K562 (cell line): ENCODE measurements around the gene ELMO3. TPM values are rescaled to one million over a fixed set of nuclear protein-coding genes. Genes with fewer than 3 reads are reported as not detected.

Experiments used
- CEBPZ ChIP-seq: fragments of 150-350 bp; IDR thresholded peaks from 2 replicates; pipeline ENCODE4 v1.6.1; 2014; ENCODE audit warnings: low read depth, mild to moderate bottlenecking, low read length, borderline replicate concordance
- EP300 ChIP-seq: IDR thresholded peaks from 2 replicates; pipeline ENCODE4 v1.6.1; 2012; ENCODE audit warnings: low read length, improper control_type of control experiment
- MCM7 ChIP-seq, 2 experiments: fragments of 450-650 bp; IDR thresholded peaks; 2 replicates each; pipeline ENCODE4 v1.6.1; 2016 to 2018
- NRF1 ChIP-seq, 2 experiments: fragments of 450-650 bp; IDR thresholded peaks in 1 of 2; conservative IDR thresholded peaks in 1 of 2; 2 replicates each; pipeline ENCODE4 v1.6.1; 2014; ENCODE audit warnings: mild to moderate bottlenecking in 2 of 2
- RFX7 ChIP-seq: fragments of 250-450 bp; sonication (Bioruptor Pico); IDR thresholded peaks from 2 replicates; pipeline ENCODE4 v1.5.1; 2021; ENCODE audit warnings: mild to moderate bottlenecking
- RUNX1 ChIP-seq: sonication (generic); IDR thresholded peaks from 2 replicates; pipeline ENCODE4 v1.6.1; 2016; ENCODE audit warnings: antibody characterized with exemption, low read depth
- SMARCE1 ChIP-seq: fragments of 450-650 bp; IDR thresholded peaks from 2 replicates; pipeline ENCODE4 v1.7.1; 2016; ENCODE audit warnings: mild to moderate bottlenecking
- STAT5A ChIP-seq: IDR thresholded peaks from 2 replicates; pipeline ENCODE4 v1.6.1; 2012; ENCODE audit warnings: low read length, inconsistent platforms, borderline replicate concordance
- TAF9B ChIP-seq: fragments of 450-650 bp; IDR thresholded peaks from 2 replicates; pipeline ENCODE4 v1.6.1; 2018; ENCODE audit warnings: mild to moderate bottlenecking; ENCODE audit not compliant: partially characterized antibody
- ZBED1 ChIP-seq: IDR thresholded peaks from 2 replicates; pipeline ENCODE4 v1.6.1; 2014
- ZBTB1 ChIP-seq: sonication (generic); formaldehyde crosslinking; IDR thresholded peaks from 2 replicates; pipeline ENCODE4 v1.8.1; 2023; ENCODE audit warnings: missing genetic modification reagents, low read depth, mild to moderate bottlenecking, borderline replicate concordance
- ZBTB2 ChIP-seq: fragments of 450-650 bp; IDR thresholded peaks from 2 replicates; pipeline ENCODE4 v1.6.1; 2016; ENCODE audit warnings: antibody characterized with exemption
- ZNF143 ChIP-seq: sonication (generic); formaldehyde crosslinking; IDR thresholded peaks from 2 replicates; pipeline ENCODE4 v1.9.0; 2022; ENCODE audit warnings: mild to moderate bottlenecking, missing genetic modification reagents
- polyA plus RNA-seq, 8 experiments: library from polyadenylated mRNA; depleted of rRNA in 4 of 8; stranded (reverse) in 5 of 8; unstranded in 3 of 8; fragments of >200 nt; fragmentation: Nextera tagmentation in 2 of 8; fragmentation: Illumina TruSeq in 1 of 8; extraction: Ambion mirVana in 2 of 8; extraction: Trizol in 1 of 8; gene quantifications; 2 replicates each; pipeline versions ENCODE4 v1.2.1 to v1.2.3, GENCODE V29; 2011 to 2014; ENCODE audit warnings: inconsistent platforms in 1 of 8, missing spikeins in 1 of 8
- total RNA-seq, 7 experiments: library from RNA; depleted of rRNA in 6 of 7; stranded (reverse); fragments of >200 nt in 6 of 7; fragmentation: Illumina TruSeq in 2 of 7; extraction: Trizol in 2 of 7; gene quantifications; 2 replicates each; pipeline versions ENCODE4 v1.2.1 to v1.2.3, GENCODE V29; 2011 to 2021; ENCODE audit warnings: low replicate concordance in 1 of 7
- TF ChIP-seq, protein P1 (sequence below): fragments of 450-650 bp; IDR thresholded peaks from 2 replicates; pipeline ENCODE4 v1.6.1; 2017; ENCODE audit warnings: mild to moderate bottlenecking, moderate library complexity
- TF ChIP-seq, protein P2 (sequence below): conservative IDR thresholded peaks from 2 replicates; pipeline ENCODE4 v1.6.1; 2011; ENCODE audit warnings: low read depth, mild to moderate bottlenecking, low read length; ENCODE audit not compliant: control insufficient read depth
- TF ChIP-seq, protein P3 (sequence below): sonication (generic); formaldehyde crosslinking; IDR thresholded peaks from 2 replicates; pipeline ENCODE4 v1.8.1; 2023; ENCODE audit warnings: mild to moderate bottlenecking, missing genetic modification reagents
- TF ChIP-seq, protein P4 (sequence below): fragments of 450-650 bp; conservative IDR thresholded peaks from 2 replicates; pipeline ENCODE4 v1.6.1; 2016; ENCODE audit warnings: missing genetic modification characterization, low read depth, mild to moderate bottlenecking, missing compliant biosample characterization, moderate library complexity

Gene ELMO3
- total and polyA plus RNA-seq, 9 of the 15 experiments (the other 6 are each of a cell fraction or from before 2014, with no cell fraction given) = 0.04 to 5.1 (median 1.5) TPM

DNA sequence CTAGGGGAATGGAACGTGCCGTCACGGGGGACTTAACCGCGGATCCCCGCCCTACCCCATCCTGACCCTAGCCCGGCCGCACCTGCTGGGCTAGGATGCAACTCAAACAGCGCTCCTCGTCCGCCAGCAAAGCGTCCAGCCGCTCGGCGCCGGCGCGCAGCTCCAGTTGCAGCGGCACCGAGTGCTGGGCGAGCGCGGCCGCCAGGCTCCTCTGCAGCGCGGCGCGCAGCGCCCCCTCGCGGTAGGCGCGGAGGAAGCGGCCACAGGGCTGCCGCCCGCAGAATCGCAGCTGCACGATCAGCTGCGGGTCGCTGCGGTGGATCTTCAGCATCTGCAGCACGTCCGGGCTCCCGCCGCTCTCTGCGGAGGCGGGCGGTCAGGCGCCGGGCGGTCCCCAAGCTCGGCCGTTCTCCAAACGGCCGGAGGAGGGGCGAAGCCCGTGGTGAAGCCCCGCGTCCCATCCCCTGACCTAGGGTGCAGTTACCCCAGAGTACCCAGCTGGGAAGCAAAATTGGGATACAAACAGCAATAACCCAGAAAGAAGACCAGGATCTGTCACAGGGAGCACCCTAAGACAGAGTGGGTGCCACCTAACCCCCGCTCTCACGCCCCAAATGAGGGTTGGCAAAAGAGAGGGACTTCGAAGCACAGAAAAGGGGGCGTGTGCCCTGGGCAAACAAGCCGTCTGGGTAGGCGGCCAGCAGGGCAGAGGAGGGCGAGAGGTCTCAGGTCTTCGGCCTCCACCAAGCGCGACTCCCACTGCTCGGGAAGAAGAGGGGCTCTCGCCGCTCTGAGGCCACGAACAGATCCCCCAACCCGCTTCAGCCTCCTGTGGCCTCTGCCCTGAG is 43.4 kb upstream of the ELMO3 start (continued):
- TF ChIP-seq CEBPZ (no peak), ZBTB2 (no peak), RFX7 (CRISPR knock-in tag) (no peak), SMARCE1 (no peak), ZNF143 (0 out of 2 replicates have a peak, but pooled peaks have one; percentile 22), EP300 (0 out of 2 replicates have a peak, but pooled peaks have one; percentile 3), ZBTB1 (CRISPR knock-in tag) (peak; percentile 75; the same call in 1 of the 2 replicates), TAF9B (no peak), RUNX1 (peak; percentile 22; the same call in 1 of the 2 replicates), MCM7 (IDR thresholded peaks at IDR 0.05) (no peak), ZBED1 (no peak), NRF1 (conservative IDR thresholded peaks at IDR 0.05 in 1 of 2, IDR thresholded peaks at IDR 0.05 in 1 of 2) (peak; percentile 70 to 77), STAT5A (no peak)
- TF ChIP-seq, protein P1, sequence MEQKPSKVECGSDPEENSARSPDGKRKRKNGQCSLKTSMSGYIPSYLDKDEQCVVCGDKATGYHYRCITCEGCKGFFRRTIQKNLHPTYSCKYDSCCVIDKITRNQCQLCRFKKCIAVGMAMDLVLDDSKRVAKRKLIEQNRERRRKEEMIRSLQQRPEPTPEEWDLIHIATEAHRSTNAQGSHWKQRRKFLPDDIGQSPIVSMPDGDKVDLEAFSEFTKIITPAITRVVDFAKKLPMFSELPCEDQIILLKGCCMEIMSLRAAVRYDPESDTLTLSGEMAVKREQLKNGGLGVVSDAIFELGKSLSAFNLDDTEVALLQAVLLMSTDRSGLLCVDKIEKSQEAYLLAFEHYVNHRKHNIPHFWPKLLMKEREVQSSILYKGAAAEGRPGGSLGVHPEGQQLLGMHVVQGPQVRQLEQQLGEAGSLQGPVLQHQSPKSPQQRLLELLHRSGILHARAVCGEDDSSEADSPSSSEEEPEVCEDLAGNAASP = no peak
- TF ChIP-seq, protein P2, sequence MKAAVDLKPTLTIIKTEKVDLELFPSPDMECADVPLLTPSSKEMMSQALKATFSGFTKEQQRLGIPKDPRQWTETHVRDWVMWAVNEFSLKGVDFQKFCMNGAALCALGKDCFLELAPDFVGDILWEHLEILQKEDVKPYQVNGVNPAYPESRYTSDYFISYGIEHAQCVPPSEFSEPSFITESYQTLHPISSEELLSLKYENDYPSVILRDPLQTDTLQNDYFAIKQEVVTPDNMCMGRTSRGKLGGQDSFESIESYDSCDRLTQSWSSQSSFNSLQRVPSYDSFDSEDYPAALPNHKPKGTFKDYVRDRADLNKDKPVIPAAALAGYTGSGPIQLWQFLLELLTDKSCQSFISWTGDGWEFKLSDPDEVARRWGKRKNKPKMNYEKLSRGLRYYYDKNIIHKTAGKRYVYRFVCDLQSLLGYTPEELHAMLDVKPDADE = no peak
- TF ChIP-seq, protein P3, sequence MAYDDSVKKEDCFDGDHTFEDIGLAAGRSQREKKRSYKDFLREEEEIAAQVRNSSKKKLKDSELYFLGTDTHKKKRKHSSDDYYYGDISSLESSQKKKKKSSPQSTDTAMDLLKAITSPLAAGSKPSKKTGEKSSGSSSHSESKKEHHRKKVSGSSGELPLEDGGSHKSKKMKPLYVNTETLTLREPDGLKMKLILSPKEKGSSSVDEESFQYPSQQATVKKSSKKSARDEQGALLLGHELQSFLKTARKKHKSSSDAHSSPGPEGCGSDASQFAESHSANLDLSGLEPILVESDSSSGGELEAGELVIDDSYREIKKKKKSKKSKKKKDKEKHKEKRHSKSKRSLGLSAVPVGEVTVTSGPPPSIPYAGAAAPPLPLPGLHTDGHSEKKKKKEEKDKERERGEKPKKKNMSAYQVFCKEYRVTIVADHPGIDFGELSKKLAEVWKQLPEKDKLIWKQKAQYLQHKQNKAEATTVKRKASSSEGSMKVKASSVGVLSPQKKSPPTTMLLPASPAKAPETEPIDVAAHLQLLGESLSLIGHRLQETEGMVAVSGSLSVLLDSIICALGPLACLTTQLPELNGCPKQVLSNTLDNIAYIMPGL (CRISPR knock-in tag) = no peak
- TF ChIP-seq, protein P4, sequence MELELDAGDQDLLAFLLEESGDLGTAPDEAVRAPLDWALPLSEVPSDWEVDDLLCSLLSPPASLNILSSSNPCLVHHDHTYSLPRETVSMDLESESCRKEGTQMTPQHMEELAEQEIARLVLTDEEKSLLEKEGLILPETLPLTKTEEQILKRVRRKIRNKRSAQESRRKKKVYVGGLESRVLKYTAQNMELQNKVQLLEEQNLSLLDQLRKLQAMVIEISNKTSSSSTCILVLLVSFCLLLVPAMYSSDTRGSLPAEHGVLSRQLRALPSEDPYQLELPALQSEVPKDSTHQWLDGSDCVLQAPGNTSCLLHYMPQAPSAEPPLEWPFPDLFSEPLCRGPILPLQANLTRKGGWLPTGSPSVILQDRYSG (tag) = no peak
